Measurements from ENCODE around the gene SMIM14.

GRCh38 chr4:39541987-39542610, 96.6 kb downstream of the SMIM14 start:
- TF ChIP-seq SPI1 (IDR thresholded peaks at IDR 0.05; ENCODE audit: low read depth, low read length): no peak
- TF ChIP-seq POLR2A (IDR thresholded peaks at IDR 0.05; ENCODE audit: low read depth, low read length): no peak
